Spleen (tissue), 7 donors: ENCODE data around the gene MYEOV.

Experiments used
- POLR2A ChIP-seq, 3 donors: fragments of 450-650 bp; IDR thresholded peaks; one replicate each; pipeline ENCODE4 v1.5.1; 2017; ENCODE audit warnings: antibody characterized with exemption in 3 of 3, mild to moderate bottlenecking in 1 of 3
- POLR2AphosphoS5 ChIP-seq, 3 donors: sonication (generic); formaldehyde crosslinking; IDR thresholded peaks; one replicate each; pipeline ENCODE4 v1.5.1; 2017; ENCODE audit warnings: antibody characterized with exemption in 3 of 3
- TF ChIP-seq, protein P1 (sequence below), 11 experiments: fragments of 200-600 bp in 7 of 11; fragments of 450-650 bp in 4 of 11; sonication (generic) in 4 of 11; IDR thresholded peaks in 8 of 11; conservative IDR thresholded peaks in 3 of 11; 1 replicate in 7 of 11; 2 replicates in 4 of 11; pipeline versions ENCODE4 v1.4.0 to v1.8.0; 2016 to 2021; ENCODE audit warnings: antibody characterized with exemption in 11 of 11, inconsistent platforms in 4 of 11, mild to moderate bottlenecking in 1 of 11
- donor health status: DM: no; HTN: no; CAD: no; lungs with moderate emphysema.
- donor health status: DM: no; HTN: no; CAD: no.
- donor health status: DM: no; HTN: no; CAD: no.

DNA sequence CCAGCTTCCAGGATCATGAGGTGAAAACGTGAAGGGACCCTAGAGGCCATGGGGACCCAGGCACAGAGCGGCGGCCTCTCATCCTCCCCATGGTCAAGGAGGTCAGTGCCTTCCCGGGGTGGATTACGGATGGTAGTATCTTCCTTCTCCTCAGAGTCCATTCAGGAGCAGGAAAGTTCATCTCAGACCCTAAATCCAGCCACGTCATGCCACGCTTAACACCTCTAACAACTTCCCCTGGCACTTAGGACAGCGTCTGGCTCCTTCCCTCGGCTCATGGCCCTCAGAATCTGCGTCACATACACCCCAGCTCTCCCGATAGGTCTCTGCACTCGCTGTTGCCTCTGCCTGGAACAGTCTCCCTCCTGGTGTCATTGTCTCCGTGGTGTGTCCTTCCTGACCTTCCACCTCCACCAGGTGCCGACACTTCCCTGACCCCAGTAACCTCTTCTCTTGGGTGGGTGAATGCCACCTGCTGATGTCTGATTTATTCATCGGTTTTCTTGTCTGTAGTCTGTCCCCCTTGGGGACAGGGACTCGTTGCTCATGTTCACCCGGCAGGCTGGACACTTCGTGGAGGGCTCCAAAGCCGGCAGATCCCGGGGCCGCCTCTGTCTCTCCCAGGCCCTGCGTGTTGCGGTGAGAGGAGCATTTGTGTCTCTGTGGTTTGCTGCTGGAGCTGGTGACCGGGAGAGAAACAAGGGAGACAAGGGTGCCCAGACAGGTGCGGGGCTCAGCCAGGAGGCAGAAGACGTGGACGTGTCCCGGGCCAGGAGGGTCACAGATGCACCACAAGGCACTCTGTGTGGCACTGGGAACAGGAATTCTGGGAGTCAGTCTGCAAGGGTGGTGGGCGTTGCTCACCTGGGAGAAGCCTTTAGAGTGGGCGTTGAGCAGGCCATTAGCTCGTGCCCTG lies 1.4 kb downstream of the MYEOV start:
- TF ChIP-seq POLR2A (IDR thresholded peaks at IDR 0.05) (no peak), POLR2AphosphoS5 (IDR thresholded peaks at IDR 0.05) (no peak)
- TF ChIP-seq, protein P1, sequence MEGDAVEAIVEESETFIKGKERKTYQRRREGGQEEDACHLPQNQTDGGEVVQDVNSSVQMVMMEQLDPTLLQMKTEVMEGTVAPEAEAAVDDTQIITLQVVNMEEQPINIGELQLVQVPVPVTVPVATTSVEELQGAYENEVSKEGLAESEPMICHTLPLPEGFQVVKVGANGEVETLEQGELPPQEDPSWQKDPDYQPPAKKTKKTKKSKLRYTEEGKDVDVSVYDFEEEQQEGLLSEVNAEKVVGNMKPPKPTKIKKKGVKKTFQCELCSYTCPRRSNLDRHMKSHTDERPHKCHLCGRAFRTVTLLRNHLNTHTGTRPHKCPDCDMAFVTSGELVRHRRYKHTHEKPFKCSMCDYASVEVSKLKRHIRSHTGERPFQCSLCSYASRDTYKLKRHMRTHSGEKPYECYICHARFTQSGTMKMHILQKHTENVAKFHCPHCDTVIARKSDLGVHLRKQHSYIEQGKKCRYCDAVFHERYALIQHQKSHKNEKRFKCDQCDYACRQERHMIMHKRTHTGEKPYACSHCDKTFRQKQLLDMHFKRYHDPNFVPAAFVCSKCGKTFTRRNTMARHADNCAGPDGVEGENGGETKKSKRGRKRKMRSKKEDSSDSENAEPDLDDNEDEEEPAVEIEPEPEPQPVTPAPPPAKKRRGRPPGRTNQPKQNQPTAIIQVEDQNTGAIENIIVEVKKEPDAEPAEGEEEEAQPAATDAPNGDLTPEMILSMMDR (IDR thresholded peaks at IDR 0.05 in 8 of 11, conservative IDR thresholded peaks at IDR 0.05 in 3 of 11), result no peak
